Epithelial cell of prostate (primary cell): ENCODE results near the gene IDUA.
A peak's percentile ranks its signal among the peaks of the same experiment; 100 is the strongest.

Source experiments
- DNase-seq: peaks from one replicate; pipeline ENCODE4 v3.0.0-alpha.2; 2011; ENCODE audit warnings: low read depth, low spot score
- H3K27ac ChIP-seq: fragments of 450-650 bp; 2 replicates; pipeline ENCODE4 v1.5.1; 2017; ENCODE audit warnings: mild to moderate bottlenecking

IDUA gene

GRCh38 chr4:1027219-1027914 is 40.5 kb downstream of the IDUA start:
- DNase-seq = no peak
- H3K27ac ChIP-seq = no peak overlapping the region

- DNase-seq = no peak
- H3K27ac ChIP-seq = no peak overlapping the region
Observed at GRCh38 chr4:1027915-1028238, 41.0 kb downstream of the IDUA start.

- no peak for DNase-seq
- no peak overlapping the region for H3K27ac ChIP-seq
Observed at GRCh38 chr4:1028574-1029220, 41.9 kb downstream of the IDUA start.

GRCh38 chr4:1029529-1029928 is 42.7 kb downstream of the IDUA start:
- no peak for DNase-seq

GRCh38 chr4:1030031-1030430 is 43.2 kb downstream of the IDUA start:
- no peak for DNase-seq
- no peak overlapping the region for H3K27ac ChIP-seq

More at GRCh38 chr4:1029529-1029928, 42.7 kb downstream of the IDUA start:
- no peak overlapping the region for H3K27ac ChIP-seq

- no peak for DNase-seq
- H3K27ac ChIP-seq = no peak overlapping the region
Observed at GRCh38 chr4:1030559-1030958, 43.7 kb downstream of the IDUA start.

- no peak overlapping the region for H3K27ac ChIP-seq
- no peak for DNase-seq
Observed at GRCh38 chr4:1031346-1031745, 44.5 kb downstream of the IDUA start.

- no peak for DNase-seq
- no peak overlapping the region for H3K27ac ChIP-seq
Observed at GRCh38 chr4:1031956-1032795, 45.3 kb downstream of the IDUA start.

GRCh38 chr4:1032861-1033260 is 46.0 kb downstream of the IDUA start:
- no peak for DNase-seq
- H3K27ac ChIP-seq = no peak overlapping the region

GRCh38 chr4:1033840-1034551 is 47.2 kb downstream of the IDUA start:
- DNase-seq = no peak
- H3K27ac ChIP-seq = no peak overlapping the region

GRCh38 chr4:1035510-1035909 is 48.7 kb downstream of the IDUA start:
- H3K27ac ChIP-seq = no peak overlapping the region
- no peak for DNase-seq

- H3K27ac ChIP-seq = no peak overlapping the region
- no peak for DNase-seq
Observed at GRCh38 chr4:1036095-1036494, 49.3 kb downstream of the IDUA start.

GRCh38 chr4:1036976-1037810 is 50.3 kb downstream of the IDUA start:
- no peak for DNase-seq

GRCh38 chr4:1038948-1039492 is 52.2 kb downstream of the IDUA start:
- no peak for DNase-seq
- no peak overlapping the region for H3K27ac ChIP-seq

More at GRCh38 chr4:1036976-1037810, 50.3 kb downstream of the IDUA start:
- no peak overlapping the region for H3K27ac ChIP-seq

- no peak for DNase-seq
- H3K27ac ChIP-seq = peak overlapping the region; percentile 31
Observed at GRCh38 chr4:1039493-1040343, 52.9 kb downstream of the IDUA start.

GRCh38 chr4:1040344-1041146 is 53.7 kb downstream of the IDUA start:
- no peak for DNase-seq
- peak overlapping the region; percentile 31 for H3K27ac ChIP-seq

- peak overlapping the region; percentile 16 for H3K27ac ChIP-seq
Observed at GRCh38 chr4:1041147-1041935, 54.5 kb downstream of the IDUA start.

More at GRCh38 chr4:1041147-1041935, 54.5 kb downstream of the IDUA start:
- DNase-seq = no peak
